BJ (cell line): ENCODE data around the gene NPHP3. TPM values are rescaled to one million over a fixed set of nuclear protein-coding genes. Genes with fewer than 3 reads are reported as not detected.

Experiments used
- CTCF ChIA-PET: fragments of 350-600 bp; formaldehyde crosslinking; extraction: SDS; loops from one replicate; lab custom pipeline; 2021; ENCODE audit warnings: antibody characterized with exemption, inconsistent platforms; lab: Yijun Ruan, JAX
- POLR2A ChIA-PET: fragments of 300-600 bp; sonication (Branson Sonifier 250); formaldehyde crosslinking; extraction: SDS; loops from one replicate; lab custom pipeline; 2021; ENCODE audit warnings: antibody characterized with exemption; lab: Charles Lee
- DNase-seq: peaks from one replicate; pipeline ENCODE4 v3.0.0-alpha.2; 2011; ENCODE audit warnings: low read depth
- H3K27me3 ChIP-seq: 2 replicates; pipeline ENCODE4 v1.6.0; 2011; ENCODE audit warnings: low read length; ENCODE audit not compliant: control insufficient read depth, insufficient read depth
- H3K36me3 ChIP-seq: 2 replicates; pipeline ENCODE4 v1.5.1; 2011; ENCODE audit warnings: low read length; ENCODE audit not compliant: control insufficient read depth, insufficient read depth
- H3K4me3 ChIP-seq: 2 replicates; pipeline ENCODE4 v1.5.1; 2011; ENCODE audit warnings: low read depth, mild to moderate bottlenecking, control low read depth, low read length
- CTCF ChIP-seq: IDR thresholded peaks from 2 replicates; pipeline ENCODE4 v1.5.1; 2011; ENCODE audit warnings: low read depth, mild to moderate bottlenecking, control low read depth, inconsistent platforms, low read length, moderate library complexity; ENCODE audit not compliant: insufficient read depth
- polyA plus RNA-seq: library from polyadenylated mRNA; depleted of rRNA; stranded (reverse); fragments of >200 nt; gene quantifications from 2 replicates; pipeline ENCODE4 v1.2.3, GENCODE V29; 2011; rRNA removed

Gene NPHP3
- polyA plus RNA-seq, 1 experiment: 12.3 TPM

DNA sequence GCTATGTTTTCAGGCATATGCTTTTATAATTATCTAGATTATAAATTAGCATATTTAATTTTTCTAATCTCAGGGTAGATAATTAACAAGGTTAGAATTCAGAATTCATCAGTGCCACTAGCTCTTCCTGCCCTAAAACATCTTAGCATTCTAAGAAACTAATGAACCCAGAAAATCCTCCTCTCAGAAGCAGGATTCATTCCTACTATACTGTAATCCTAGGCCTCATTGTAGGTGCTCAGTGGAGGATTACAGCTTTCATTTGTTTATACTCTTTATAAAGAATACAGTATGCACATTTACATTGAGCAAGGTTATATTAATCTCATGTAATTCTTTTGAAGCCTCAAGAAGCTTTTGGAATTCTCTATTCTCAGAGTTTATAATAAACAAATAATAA is 83.5 kb downstream of the NPHP3 start:
- TF ChIP-seq CTCF: no peak

DNA sequence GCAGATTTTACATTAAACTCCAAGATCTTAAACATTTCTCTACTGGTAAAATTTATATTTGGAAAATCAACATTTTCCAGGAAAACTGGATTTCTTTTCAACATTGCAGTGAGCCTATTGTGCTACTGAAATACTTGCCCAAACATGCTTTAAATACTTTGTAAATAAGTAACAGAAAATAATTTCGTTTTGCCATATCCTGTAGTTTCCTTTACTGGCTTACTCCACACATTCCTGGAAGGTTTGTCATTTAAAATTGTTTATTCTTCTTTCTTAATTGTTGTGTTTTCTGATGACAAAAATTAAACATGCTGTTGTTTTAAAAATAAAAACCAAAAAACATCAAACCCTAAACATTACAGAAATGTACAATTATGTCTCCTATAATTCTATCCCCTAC is 84.6 kb downstream of the NPHP3 start:
- CTCF ChIA-PET: interaction anchor here (1.1 to 6.7 kb wide), 2 partner anchors 22 to 101 kb away, joined by 4 to 137 read pairs; partner anchors contain the start of gene ACAD11
- H3K4me3 ChIP-seq: no peak overlapping the region
- DNase-seq: no peak

More for the DNA sequence above, 83.5 kb downstream of the NPHP3 start:
- ChIA-PET CTCF (interaction anchor here (0.6 to 6.7 kb wide), 3 partner anchors 95 to 102 kb away, joined by 3 to 137 read pairs (median 3); no protein-coding TSS in a partner anchor), POLR2A (no interaction called here)
- DNase-seq: no peak
- Histone ChIP-seq H3K27me3 (no peaks in the 10 kb centered on the region), H3K36me3 (no peaks in the 10 kb centered on the region), H3K4me3 (no peak overlapping the region)

DNA sequence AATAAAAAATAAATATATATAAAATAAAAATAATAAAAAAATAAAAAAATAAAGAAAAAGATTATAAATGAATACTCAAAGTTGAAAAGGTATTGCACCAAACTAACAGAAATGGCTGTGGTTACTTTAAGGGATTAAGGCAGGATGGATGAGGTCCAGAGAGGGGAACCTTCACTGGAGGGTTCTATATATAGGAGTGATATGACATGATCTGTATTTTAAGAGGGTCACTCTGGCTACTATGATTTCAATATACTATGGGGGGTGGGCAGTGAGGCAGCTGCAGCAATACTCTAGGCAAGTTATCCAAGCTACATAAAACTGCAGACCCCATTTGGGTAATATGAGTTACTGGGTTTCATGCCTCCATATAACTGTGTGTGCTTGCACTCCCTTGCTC is 87.2 kb downstream of the NPHP3 start:
- H3K27me3 ChIP-seq: no peaks in the 10 kb centered on the region
- no peak for DNase-seq
- ChIA-PET POLR2A (no interaction called here), CTCF (interaction anchor here (0.9 to 1.6 kb wide), 3 partner anchors 15 to 98 kb away, joined by 3 to 4 read pairs (median 3); no protein-coding TSS in a partner anchor)
- no peak overlapping the region for H3K4me3 ChIP-seq
- no peak for TF ChIP-seq CTCF
- H3K36me3 ChIP-seq: no peaks in the 10 kb centered on the region

More for the DNA sequence above, 84.6 kb downstream of the NPHP3 start:
- TF ChIP-seq CTCF: no peak
- no peaks in the 10 kb centered on the region for H3K27me3 ChIP-seq
- no peaks in the 10 kb centered on the region for H3K36me3 ChIP-seq
- POLR2A ChIA-PET: no interaction called here

Other genes starting within 250 kb of the NPHP3 start
- gene ACKR4, start 125.1 kb downstream of the NPHP3 start, polyA plus RNA-seq: 26.7 and 42.8 TPM in 2 replicates
- gene ACAD11, start 62.6 kb downstream of the NPHP3 start, polyA plus RNA-seq: 19.6 and 25.5 TPM in 2 replicates
- gene UBA5, start 62.1 kb downstream of the NPHP3 start, polyA plus RNA-seq: 26.2 and 34.3 TPM in 2 replicates